ENCODE measurements around the gene SCRN1.

The SCRN1 gene

DNA sequence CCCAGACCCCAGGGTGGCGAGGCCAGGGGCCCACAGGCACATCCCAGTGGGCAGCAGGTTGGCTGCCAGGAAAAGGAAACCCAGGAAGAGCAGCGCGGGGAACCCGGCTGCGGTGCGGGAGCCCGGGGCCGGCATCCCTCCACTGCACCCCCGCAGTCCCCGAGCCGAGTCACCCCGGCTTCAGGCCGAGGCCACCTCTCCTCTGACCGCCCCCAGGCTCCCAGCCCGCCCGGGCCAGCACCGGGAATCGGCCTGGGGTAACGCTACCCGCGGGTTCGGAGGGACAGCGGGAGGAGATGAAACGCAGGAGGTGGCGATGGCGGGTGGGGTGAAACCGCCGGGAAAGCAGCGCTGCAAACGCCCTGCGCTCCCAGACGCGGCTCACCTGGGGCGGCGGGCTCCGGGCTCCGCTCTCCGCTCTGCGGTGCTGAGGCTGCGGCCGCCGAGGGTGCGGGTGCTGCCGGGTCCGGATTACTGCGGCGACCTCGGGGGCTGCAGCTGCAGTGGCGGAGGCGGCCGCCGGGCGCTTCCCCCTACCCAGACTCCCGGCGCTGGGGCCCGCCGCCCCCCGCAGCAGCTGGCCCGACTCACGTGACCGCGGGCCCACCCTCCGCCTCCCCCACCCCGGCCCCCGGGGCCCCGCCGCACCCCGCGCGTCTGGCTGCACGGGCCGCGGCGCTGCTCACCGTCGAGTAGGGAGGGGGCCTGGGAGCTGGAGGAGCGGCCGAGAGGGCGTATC is at the start of gene SCRN1:
TSS of gene SCRN1 (minus strand) at position 545 of the 739 bp plus-strand sequence. CDS start 20,734 bp downstream, outside the sequence.
- no peak for DNase-seq

- no peak for DNase-seq
Measured at GRCh38 chr7:30038196-30038980, 48.8 kb upstream of the SCRN1 start.

- DNase-seq: no peak
Measured at GRCh38 chr7:30036220-30036619, 46.6 kb upstream of the SCRN1 start.

DNA sequence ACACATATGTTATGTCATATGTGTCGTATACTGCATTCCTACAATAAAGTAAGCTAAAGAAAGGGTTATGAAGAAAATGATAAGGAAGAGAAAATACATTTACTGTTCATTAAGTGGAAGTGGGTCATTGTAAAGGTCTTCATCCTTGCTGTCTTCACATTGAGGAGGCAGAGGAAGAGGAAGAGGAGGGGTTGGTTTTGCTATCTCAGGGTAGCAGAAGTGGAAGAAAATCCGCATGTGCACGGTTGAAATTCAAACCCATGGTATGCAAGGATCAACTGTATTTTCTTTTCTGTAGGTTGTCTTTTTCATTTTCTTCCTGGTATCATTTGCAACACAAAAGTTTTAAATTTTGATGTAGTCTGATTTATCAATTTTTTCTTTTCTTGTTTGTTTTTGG is 44.9 kb upstream of the SCRN1 start:
- no peak for DNase-seq

GRCh38 chr7:30032310-30033125 is 42.9 kb upstream of the SCRN1 start:
- DNase-seq: no peak

DNA sequence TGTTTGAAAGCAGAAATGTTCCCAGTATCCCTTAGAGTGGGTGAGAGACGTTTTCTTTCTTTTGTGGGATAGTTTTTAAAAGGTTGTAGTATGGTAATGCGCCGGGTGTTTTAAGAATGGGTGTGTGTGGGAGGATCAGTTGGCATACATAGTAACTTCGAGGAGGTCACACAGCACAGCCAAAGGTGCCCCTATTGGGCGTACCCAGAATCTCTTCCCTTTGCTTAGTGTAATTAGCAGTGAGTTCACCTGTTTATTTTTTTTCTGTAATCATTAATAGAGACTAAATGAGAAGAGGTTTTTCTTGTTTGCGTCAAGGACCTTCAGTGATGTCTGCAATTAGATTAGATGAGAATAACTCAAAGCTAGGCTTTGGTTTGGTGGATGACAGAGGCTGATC is 40.1 kb upstream of the SCRN1 start:
- DNase-seq: no peak

DNA sequence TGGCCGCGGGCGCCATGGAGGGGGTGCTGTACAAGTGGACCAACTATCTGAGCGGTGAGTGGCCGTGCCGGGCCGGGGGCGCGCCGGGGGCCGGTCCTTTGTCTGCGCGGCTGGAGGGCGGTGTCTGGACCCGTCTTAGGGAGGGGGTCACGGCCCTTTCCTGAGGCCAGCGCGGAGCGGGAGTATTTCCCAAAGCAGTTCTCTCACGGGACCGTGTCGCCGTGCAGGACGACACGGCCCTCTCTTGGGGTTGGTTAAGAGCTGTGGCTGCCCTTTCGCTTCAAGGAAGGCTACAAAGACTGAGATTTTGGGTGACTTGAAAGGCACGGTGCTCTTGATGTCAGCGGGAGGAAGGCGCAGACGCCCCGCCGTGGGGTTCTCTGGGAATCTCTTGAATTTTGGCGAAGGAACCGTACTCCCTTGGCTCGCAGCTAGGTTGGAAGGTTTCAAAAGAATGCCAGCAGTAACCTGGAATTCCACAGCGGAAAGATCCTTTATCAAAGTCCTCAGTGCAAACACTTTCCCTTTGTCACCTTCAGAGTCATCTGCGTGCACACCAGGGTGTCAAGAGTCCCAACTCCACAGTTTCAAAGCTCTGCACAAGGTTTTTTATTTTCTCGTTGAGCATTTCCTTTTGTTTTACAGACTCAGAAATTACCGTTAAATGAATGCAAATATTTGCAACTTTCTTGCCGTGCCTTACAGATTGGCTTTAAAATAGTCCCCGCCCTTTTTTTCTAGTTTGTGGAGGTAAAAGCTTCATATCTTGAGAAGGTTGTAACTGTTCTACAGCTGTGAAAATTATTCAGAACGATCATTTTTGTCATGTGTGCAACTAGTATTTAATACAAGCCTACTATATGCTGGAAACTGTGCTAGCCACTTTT is 39.4 kb upstream of the SCRN1 start:
- no peak for DNase-seq

GRCh38 chr7:30028216-30028748 is 38.7 kb upstream of the SCRN1 start, which contains the start of gene PLEKHA8:
Gene PLEKHA8, plus strand, starts transcription at chr7:30028412. Its CDS starts 351 bp downstream, at chr7:30028763.
- peak; percentile 59 for DNase-seq

DNA sequence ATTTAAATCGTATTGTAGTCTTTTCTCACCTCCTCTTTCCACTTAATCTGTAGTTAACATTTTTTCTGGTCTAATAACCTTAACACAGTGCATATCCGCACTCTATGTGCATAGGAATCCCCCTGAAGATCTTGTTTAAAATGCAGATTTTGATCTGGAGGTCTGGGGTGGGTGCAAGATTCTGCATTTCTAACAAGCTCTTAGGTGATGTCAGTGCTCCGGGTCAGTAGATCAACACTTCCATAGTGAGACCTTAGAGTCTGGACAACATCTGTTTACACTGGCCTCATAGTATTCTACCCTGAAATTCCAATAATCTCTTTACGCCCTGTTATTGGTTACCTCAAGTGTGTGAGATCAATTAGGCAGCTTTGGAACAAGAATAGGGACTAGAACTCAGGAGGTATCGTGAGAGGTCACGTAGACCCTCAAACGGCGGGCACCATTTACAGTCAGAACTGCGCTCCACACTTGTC is 38.2 kb upstream of the SCRN1 start:
- no peak for DNase-seq

GRCh38 chr7:30027065-30027456 is 37.5 kb upstream of the SCRN1 start:
- no peak for DNase-seq

DNA sequence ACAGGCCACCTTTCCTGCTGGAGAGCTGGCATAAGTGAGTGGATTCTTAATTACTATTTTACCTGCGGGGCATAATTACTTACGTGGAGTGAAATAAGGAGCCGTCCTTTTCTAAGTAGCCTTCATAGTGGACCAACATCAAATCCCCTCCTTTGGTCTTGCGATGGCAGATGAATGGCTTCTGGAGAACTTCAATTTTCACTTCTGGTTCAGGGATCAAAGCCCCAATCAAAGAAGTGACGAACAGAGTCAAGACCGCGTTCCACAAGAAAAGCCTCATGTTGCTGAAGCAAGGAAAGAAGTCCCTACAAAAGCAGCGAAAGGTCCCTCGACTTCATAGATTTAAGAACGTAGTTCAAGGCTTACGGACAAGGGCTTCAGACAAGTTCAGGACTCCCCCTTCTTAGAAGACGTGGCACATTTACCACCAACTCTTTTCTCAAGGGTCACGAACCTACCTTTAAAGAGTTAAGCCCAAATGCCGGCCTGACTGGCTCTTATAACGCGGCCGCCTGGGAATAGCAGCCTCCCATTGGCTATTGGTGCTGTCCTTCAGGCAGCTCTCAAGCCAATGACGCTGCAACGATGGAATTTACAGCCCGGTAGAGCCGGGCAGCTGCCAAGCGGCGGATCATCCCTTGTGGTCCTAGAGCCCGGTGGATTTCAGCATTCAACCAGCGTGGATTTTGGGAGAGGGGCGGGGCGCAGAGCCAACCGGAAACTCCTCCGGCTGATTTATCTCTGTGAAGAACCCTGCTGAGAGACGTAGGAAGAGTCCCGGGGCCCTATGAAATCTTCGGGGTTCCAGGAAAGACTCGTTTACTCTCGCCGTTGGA is 36.8 kb upstream of the SCRN1 start, which contains the start of gene FKBP14:
TSS of gene FKBP14 (minus strand) at position 474 of the 836 bp plus-strand sequence. CDS start at position 280, 194 bp downstream.
- DNase-seq: peak; percentile 99

DNA sequence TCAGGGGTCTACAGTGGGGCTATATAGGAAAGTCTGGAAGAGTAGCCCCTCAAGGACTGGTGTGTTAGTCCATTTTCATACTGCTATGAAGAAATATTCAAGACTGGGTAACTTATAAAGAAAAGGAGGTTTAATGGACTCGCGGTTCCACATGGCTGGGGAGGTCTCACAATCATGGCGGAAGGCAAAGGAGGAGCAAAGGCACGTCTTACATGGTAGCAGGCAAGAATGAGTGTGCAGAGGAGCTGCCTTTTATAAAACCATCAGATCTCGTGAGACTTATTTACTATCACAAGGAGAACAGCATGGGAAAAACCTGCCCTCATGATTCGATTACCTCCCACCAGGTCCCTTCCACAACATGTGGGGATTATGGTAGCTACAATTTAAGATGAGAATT is 33.9 kb upstream of the SCRN1 start:
- DNase-seq: no peak

- DNase-seq: no peak
Measured at GRCh38 chr7:30022991-30023390, 33.4 kb upstream of the SCRN1 start.

- no peak for DNase-seq
Measured at GRCh38 chr7:30020535-30020934, 30.9 kb upstream of the SCRN1 start.

- DNase-seq: no peak
Measured at GRCh38 chr7:30019960-30020359, 30.4 kb upstream of the SCRN1 start.

- no peak for DNase-seq
Measured at GRCh38 chr7:30019387-30019786, 29.8 kb upstream of the SCRN1 start.

DNA sequence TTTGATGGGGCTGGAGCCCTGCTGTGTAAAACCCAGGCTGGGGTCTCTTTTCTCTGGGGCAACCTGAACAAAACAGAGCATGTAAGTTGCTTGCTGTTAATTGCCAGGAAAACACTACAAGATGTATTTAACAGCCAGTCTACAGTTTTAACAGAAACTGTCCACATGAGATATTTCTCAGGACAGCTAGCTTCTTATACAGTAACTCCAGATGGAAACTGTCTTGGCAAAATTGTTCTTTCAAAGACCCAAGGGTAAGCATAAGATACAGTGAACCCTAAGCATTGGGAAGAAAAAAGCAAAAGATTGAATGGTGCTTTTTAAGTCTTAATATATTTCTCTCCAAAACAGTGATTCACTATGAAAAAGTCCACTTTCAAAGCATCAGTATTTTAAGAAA is 28.9 kb upstream of the SCRN1 start:
- DNase-seq: no peak

- no peak for DNase-seq
Measured at GRCh38 chr7:30012757-30013156, 23.2 kb upstream of the SCRN1 start.

DNA sequence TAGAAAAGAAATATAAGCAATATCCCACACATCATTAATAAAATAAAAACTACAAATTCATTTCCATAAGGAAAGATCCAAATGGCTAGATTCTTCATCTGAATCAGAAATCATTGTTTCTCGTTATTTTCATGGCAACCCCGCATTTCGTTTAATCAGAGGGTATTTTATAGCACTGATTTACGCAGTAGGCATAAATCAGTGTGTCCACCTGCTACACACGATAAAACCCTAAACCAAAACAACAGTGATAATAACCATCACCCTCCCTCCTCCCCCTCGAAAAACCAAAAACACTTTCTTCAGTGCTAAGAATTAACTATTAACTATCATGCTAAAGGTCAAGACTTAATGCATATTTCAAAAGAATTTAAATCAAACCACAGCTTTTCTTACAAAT is 20.4 kb upstream of the SCRN1 start:
- DNase-seq: no peak

GRCh38 chr7:30005464-30005863 is 15.9 kb upstream of the SCRN1 start:
- DNase-seq: no peak

DNA sequence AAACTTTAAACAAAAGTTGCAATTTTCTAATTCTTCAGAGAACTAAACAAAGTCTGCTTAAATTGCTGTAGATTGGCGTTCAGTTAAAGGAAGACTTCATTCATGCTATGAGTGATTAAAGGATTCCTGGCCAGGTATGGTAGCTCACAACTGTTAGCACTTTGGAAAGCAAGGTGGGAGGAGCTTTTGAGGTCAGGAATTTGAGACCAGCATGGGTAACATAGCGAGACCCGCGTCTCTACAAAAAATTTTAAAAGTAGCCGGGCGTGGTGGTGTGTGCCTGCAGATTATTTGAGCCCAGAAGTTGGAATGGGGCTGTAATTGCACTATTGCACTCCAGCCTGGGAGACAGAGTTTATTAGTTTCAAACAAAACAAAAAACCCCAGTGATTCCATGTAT is 13.5 kb upstream of the SCRN1 start:
- no peak for DNase-seq
